OCI-LY7 (cell line): Measurements from ENCODE around the gene ALG14. TPM values are rescaled to one million over a fixed set of nuclear protein-coding genes. Genes with fewer than 3 reads are reported as not detected.

Experiments
- BruUV-seq: library from RNA; stranded (reverse); fragments of 400-500 nt; replicated peaks from 2 replicates; lab custom pipeline; 2021; lab: Mats Ljungman, UMichigan
- CTCF ChIA-PET: fragments of 300-600 bp; sonication (Branson Sonifier 250); formaldehyde crosslinking; loops from one replicate; lab custom pipeline; 2022; ENCODE audit warnings: antibody characterized with exemption; ENCODE audit not compliant: unreplicated experiment; lab: Charles Lee
- POLR2A ChIA-PET: fragments of 300-600 bp; sonication (Branson Sonifier 250); formaldehyde crosslinking; loops from one replicate; lab custom pipeline; 2022; ENCODE audit warnings: antibody characterized with exemption; lab: Charles Lee
- DNase-seq: peaks from one replicate; pipeline ENCODE4 v3.0.0-alpha.2; 2015; ENCODE audit warnings: low spot score
- H2AFZ ChIP-seq: fragments of 200-600 bp; sonication (generic), shearing (Covaris generic); 2 replicates; pipeline ENCODE4 v1.6.1; 2014; ENCODE audit warnings: mild to moderate bottlenecking, antibody characterized with exemption, low read length, moderate library complexity
- H3K27ac ChIP-seq: fragments of 200-600 bp; sonication (generic); 2 replicates; pipeline ENCODE4 v1.5.1; 2014; ENCODE audit warnings: mixed run types, low read depth, mild to moderate bottlenecking, moderate library complexity, low read length, inconsistent platforms; ENCODE audit not compliant: poor library complexity, severe bottlenecking
- H3K36me3 ChIP-seq: fragments of 200-600 bp; sonication (generic); 2 replicates; pipeline ENCODE4 v1.6.1; 2014; ENCODE audit warnings: mild to moderate bottlenecking, antibody characterized with exemption, low read length, moderate library complexity, mixed read lengths; ENCODE audit not compliant: insufficient read depth
- H3K4me1 ChIP-seq: fragments of 200-600 bp; sonication (generic); 2 replicates; pipeline ENCODE4 v1.5.1; 2014; ENCODE audit warnings: mild to moderate bottlenecking, low read length; ENCODE audit not compliant: insufficient read depth, poor library complexity, severe bottlenecking
- H3K4me2 ChIP-seq: fragments of 200-600 bp; sonication (generic); 2 replicates; pipeline ENCODE4 v1.6.1; 2014; ENCODE audit warnings: mild to moderate bottlenecking, low read length
- H3K4me3 ChIP-seq: fragments of 200-600 bp; sonication (generic); 2 replicates; pipeline ENCODE4 v1.5.1; 2014; ENCODE audit warnings: mild to moderate bottlenecking, low read depth, low read length; ENCODE audit not compliant: poor library complexity, severe bottlenecking
- H3K79me2 ChIP-seq: fragments of 200-600 bp; sonication (generic); 2 replicates; pipeline ENCODE4 v1.6.1; 2016; ENCODE audit warnings: low read depth, mild to moderate bottlenecking, low read length, moderate library complexity, mixed read lengths; ENCODE audit not compliant: insufficient read depth
- H3K9me2 ChIP-seq: fragments of 200-600 bp; sonication (generic); 2 replicates; pipeline ENCODE4 v1.6.1; 2016; ENCODE audit warnings: mild to moderate bottlenecking, low read length, mixed read lengths; ENCODE audit not compliant: insufficient read depth
- H3K9me3 ChIP-seq: fragments of 200-600 bp; sonication (generic); 2 replicates; pipeline ENCODE4 v1.6.1; 2014; ENCODE audit warnings: mild to moderate bottlenecking, mixed run types, low read length, mixed read lengths
- H4K20me1 ChIP-seq: fragments of 200-600 bp; sonication (generic); 2 replicates; pipeline ENCODE4 v1.6.1; 2014; ENCODE audit warnings: mild to moderate bottlenecking, antibody characterized with exemption, low read length, moderate library complexity, mixed read lengths; ENCODE audit not compliant: insufficient read depth
- EZH2phosphoT487 ChIP-seq: fragments of 200-600 bp; sonication (generic); IDR thresholded peaks from 2 replicates; pipeline ENCODE4 v1.6.1; 2018; ENCODE audit warnings: low read depth, borderline replicate concordance, mild to moderate bottlenecking, mixed run types, antibody characterized with exemption, low read length, moderate library complexity, mixed read lengths
- intact Hi-C: fragments of 100-400 bp; cut with micrococcal nuclease; formaldehyde crosslinking; loops from one replicate; pipeline ENCODE4 v1.10.0; 2022; ENCODE audit not compliant: unreplicated experiment
- total RNA-seq, 2 experiments: library from RNA; depleted of rRNA in 1 of 2; stranded (reverse); fragments of >200 nt in 1 of 2; shearing (Covaris generic) in 1 of 2; gene quantifications; 2 replicates each; pipeline ENCODE4 v1.2.3, GENCODE V29; 2014 to 2022
- TF ChIP-seq, protein P1 (sequence below): fragments of 200-600 bp; sonication (generic); conservative IDR thresholded peaks from 2 replicates; pipeline ENCODE4 v1.5.1; 2014; ENCODE audit warnings: mild to moderate bottlenecking, antibody characterized with exemption, low read length, moderate library complexity, mixed read lengths

Gene ALG14
- total RNA-seq, 2 experiments from 2014 or later: 1.6 to 8.3 TPM

DNA sequence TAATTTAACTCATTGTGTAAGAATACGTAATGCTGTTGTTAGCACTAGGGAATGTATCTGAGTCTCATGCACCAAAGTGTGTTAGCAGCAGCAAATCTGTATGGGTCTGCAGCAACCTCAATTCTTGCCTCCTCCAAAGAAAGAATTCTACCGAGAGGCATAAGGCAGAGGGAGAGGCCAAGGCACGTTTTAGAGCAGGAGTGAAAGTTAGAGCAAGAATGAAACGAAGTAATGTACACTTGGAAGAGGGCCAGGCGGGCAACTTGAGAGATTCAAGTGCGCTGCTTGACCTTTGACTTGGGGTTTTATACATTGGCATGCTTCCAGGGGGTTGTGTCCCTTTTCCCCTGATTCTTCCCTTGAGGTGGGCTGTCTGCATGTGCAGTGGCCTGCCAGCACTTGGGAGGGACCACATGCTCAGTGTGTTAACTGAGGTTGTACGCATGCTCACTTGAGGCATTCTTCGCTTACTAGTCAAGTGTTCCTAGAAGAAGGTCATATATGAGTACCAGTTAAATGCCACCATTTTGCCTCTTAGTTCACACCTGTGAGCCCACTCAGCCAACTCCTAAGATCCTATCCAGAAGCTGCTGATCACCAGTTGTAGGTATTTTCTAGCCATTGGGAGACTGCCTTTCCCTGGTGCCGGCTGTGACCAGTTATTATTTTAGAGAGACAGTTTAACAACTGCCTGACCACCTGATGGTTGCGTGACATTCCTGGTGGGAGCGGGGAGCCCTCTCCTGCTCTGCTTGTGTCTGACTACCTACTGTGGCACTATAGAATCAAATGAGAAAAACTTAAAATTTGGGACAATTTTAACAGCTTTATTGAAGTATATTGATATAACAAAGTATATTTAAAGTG, 143.2 kb downstream of the ALG14 start:
- intact Hi-C loops: no loop called here
- DNase-seq: no peak
- ChIA-PET POLR2A (no interaction called here), CTCF (no interaction called here)
- Histone ChIP-seq H3K4me2 (no peak overlapping the region), H2AFZ (no peak overlapping the region), H3K9me2 (no peaks in the 10 kb centered on the region), H4K20me1 (no peaks in the 10 kb centered on the region), H3K4me3 (no peak overlapping the region), H3K9me3 (no peaks in the 10 kb centered on the region), H3K79me2 (no peaks in the 10 kb centered on the region), H3K4me1 (no peaks in the 10 kb centered on the region), H3K27ac (no peak overlapping the region), H3K36me3 (no peaks in the 10 kb centered on the region)
- BruUV-seq: no TSS peak
- TF ChIP-seq, protein P1, sequence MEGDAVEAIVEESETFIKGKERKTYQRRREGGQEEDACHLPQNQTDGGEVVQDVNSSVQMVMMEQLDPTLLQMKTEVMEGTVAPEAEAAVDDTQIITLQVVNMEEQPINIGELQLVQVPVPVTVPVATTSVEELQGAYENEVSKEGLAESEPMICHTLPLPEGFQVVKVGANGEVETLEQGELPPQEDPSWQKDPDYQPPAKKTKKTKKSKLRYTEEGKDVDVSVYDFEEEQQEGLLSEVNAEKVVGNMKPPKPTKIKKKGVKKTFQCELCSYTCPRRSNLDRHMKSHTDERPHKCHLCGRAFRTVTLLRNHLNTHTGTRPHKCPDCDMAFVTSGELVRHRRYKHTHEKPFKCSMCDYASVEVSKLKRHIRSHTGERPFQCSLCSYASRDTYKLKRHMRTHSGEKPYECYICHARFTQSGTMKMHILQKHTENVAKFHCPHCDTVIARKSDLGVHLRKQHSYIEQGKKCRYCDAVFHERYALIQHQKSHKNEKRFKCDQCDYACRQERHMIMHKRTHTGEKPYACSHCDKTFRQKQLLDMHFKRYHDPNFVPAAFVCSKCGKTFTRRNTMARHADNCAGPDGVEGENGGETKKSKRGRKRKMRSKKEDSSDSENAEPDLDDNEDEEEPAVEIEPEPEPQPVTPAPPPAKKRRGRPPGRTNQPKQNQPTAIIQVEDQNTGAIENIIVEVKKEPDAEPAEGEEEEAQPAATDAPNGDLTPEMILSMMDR: no peak
- no peak for TF ChIP-seq EZH2phosphoT487

- no TSS peak for BruUV-seq
Measured at GRCh38 chr1:94928293-94928939, 144.3 kb downstream of the ALG14 start.

More at GRCh38 chr1:94928293-94928939, 144.3 kb downstream of the ALG14 start:
- intact Hi-C loops: no loop called here
- Histone ChIP-seq H2AFZ (no peak overlapping the region), H3K4me3 (no peak overlapping the region), H3K27ac (no peak overlapping the region), H3K36me3 (no peaks in the 10 kb centered on the region), H3K4me1 (no peaks in the 10 kb centered on the region), H3K4me2 (no peak overlapping the region), H4K20me1 (no peaks in the 10 kb centered on the region), H3K9me2 (no peaks in the 10 kb centered on the region), H3K79me2 (no peaks in the 10 kb centered on the region), H3K9me3 (no peaks in the 10 kb centered on the region)
- POLR2A ChIA-PET: interaction anchor here (0.6 kb wide), 1 partner anchor 17 kb away, joined by 3 read pairs; no protein-coding TSS in a partner anchor
- CTCF ChIA-PET: no interaction called here
- TF ChIP-seq, protein P1: no peak
- no peak for TF ChIP-seq EZH2phosphoT487
- no peak for DNase-seq
